ENCODE measurements around the gene MYCBP2. TPM values are rescaled to one million over a fixed set of nuclear protein-coding genes. Genes with fewer than 3 reads are reported as not detected.
"Not testable (repeated sequence)": the region's sequence is repeated elsewhere in the genome, so short reads cannot be mapped to it uniquely, and the experiment has no call there.

Gene MYCBP2
- total RNA-seq, 1 donor from 2014 or later = 62.1 TPM

GRCh38 chr13:77016251-77016812 lies 310.6 kb downstream of the MYCBP2 start:
- intact Hi-C loops (cut with DNase I) = no loop called here

GRCh38 chr13:77014906-77015685 lies 311.8 kb downstream of the MYCBP2 start:
- DNase-seq (ENCODE audit: low spot score) = no peak
- intact Hi-C loops (cut with DNase I) = no loop called here

More at GRCh38 chr13:77016251-77016812, 310.6 kb downstream of the MYCBP2 start:
- DNase-seq (ENCODE audit: low spot score) = no peak

- DNase-seq (ENCODE audit: low spot score) = no peak
Observed at GRCh38 chr13:77013853-77014542, 312.9 kb downstream of the MYCBP2 start.

GRCh38 chr13:77009719-77010118 lies 317.2 kb downstream of the MYCBP2 start:
- intact Hi-C loops (cut with DNase I); DNase-seq (ENCODE audit: low spot score): not testable (repeated sequence)

More at GRCh38 chr13:77013853-77014542, 312.9 kb downstream of the MYCBP2 start:
- intact Hi-C loops (cut with DNase I) = no loop called here

GRCh38 chr13:77009011-77009410 lies 317.9 kb downstream of the MYCBP2 start:
- intact Hi-C loops (cut with DNase I) = no loop called here
- DNase-seq (ENCODE audit: low spot score) = no peak

GRCh38 chr13:77008337-77008736 lies 318.6 kb downstream of the MYCBP2 start:
- intact Hi-C loops (cut with DNase I); DNase-seq (ENCODE audit: low spot score): not testable (repeated sequence)

GRCh38 chr13:77002590-77003190 lies 324.2 kb downstream of the MYCBP2 start:
- DNase-seq (ENCODE audit: low spot score) = no peak
- intact Hi-C loops (cut with DNase I) = no loop called here

- intact Hi-C loops (cut with DNase I) = no loop called here
- no peak for DNase-seq (ENCODE audit: low spot score)
Observed at GRCh38 chr13:77001963-77002587, 324.8 kb downstream of the MYCBP2 start.

- intact Hi-C loops (cut with DNase I) = no loop called here
- no peak for DNase-seq (ENCODE audit: low spot score)
Observed at GRCh38 chr13:77001540-77001939, 325.4 kb downstream of the MYCBP2 start.

- intact Hi-C loops (cut with DNase I) = no loop called here
Observed at GRCh38 chr13:77000475-77000874, 326.4 kb downstream of the MYCBP2 start.

More at GRCh38 chr13:77000475-77000874, 326.4 kb downstream of the MYCBP2 start:
- DNase-seq (ENCODE audit: low spot score) = no peak

Other genes starting within 250 kb of the MYCBP2 start
- gene SCEL, start 208.6 kb upstream of the MYCBP2 start, total RNA-seq = not detected